GM23338 (cell line): ENCODE data around the gene SLC30A7. TPM values are rescaled to one million over a fixed set of nuclear protein-coding genes. Genes with fewer than 3 reads are reported as not detected.

Experiments used
- ATAC-seq: fragments of 200-7000 bp; cut with Tn5 transposase; 3 replicates; pipeline ENCODE4 v1.9.1; 2020
- DNase-seq: peaks from one replicate; pipeline ENCODE4 v3.0.0-alpha.2; 2015; ENCODE audit warnings: low spot score
- H2AFZ ChIP-seq: fragments of 200-600 bp; sonication (generic); 2 replicates; pipeline ENCODE4 v1.8.0; 2016; ENCODE audit warnings: antibody characterized with exemption, mild to moderate bottlenecking, moderate library complexity
- H3F3A ChIP-seq: fragments of 200-600 bp; sonication (generic); replicated peaks from 2 replicates; pipeline ENCODE4 v1.8.0; 2017; ENCODE audit warnings: antibody characterized with exemption, mixed run types, low read depth
- H3K27ac ChIP-seq: fragments of 200-600 bp; sonication (generic); 2 replicates; pipeline ENCODE4 v1.6.1; 2016; ENCODE audit warnings: low read depth
- H3K27me3 ChIP-seq: fragments of 200-600 bp; sonication (generic); 2 replicates; pipeline ENCODE4 v1.8.0; 2016; ENCODE audit warnings: mild to moderate bottlenecking, mixed run types, moderate library complexity; ENCODE audit not compliant: insufficient read depth
- H3K36me3 ChIP-seq: fragments of 200-600 bp; sonication (generic); 2 replicates; pipeline ENCODE4 v1.8.0; 2016; ENCODE audit warnings: mild to moderate bottlenecking; ENCODE audit not compliant: insufficient read depth
- H3K4me1 ChIP-seq: fragments of 200-600 bp; sonication (generic); 2 replicates; pipeline ENCODE4 v1.8.0; 2016; ENCODE audit warnings: mild to moderate bottlenecking, moderate library complexity; ENCODE audit not compliant: insufficient read depth
- H3K4me2 ChIP-seq: fragments of 200-600 bp; sonication (generic); 2 replicates; pipeline ENCODE4 v1.7.1; 2017; ENCODE audit warnings: mixed run types
- H3K4me3 ChIP-seq: fragments of 200-600 bp; sonication (generic); 2 replicates; pipeline ENCODE4 v1.6.1; 2016; ENCODE audit warnings: mixed run types
- H3K79me2 ChIP-seq: fragments of 200-600 bp; sonication (generic); replicated peaks from 2 replicates; pipeline ENCODE4 v1.8.0; 2017; ENCODE audit warnings: mild to moderate bottlenecking; ENCODE audit not compliant: insufficient read depth
- H3K9me2 ChIP-seq: fragments of 200-600 bp; sonication (generic); 2 replicates; pipeline ENCODE4 v1.8.0; 2017; ENCODE audit not compliant: insufficient read depth
- H4K20me1 ChIP-seq: fragments of 200-600 bp; sonication (generic); replicated peaks from 2 replicates; pipeline ENCODE4 v1.8.0; 2017; ENCODE audit warnings: mild to moderate bottlenecking; ENCODE audit not compliant: insufficient read depth
- H3K27ac Mint-ChIP-seq: 2 replicates; pipeline ENCODE4 v1.8.0; 2020; ENCODE audit warnings: inconsistent platforms, mild to moderate bottlenecking, moderate library complexity, mixed read lengths
- H3K27me3 Mint-ChIP-seq: 3 replicates; pipeline ENCODE4 v1.8.0; 2022; ENCODE audit warnings: low read depth, mild to moderate bottlenecking, moderate library complexity, mixed read lengths, inconsistent platforms; ENCODE audit not compliant: insufficient read depth, poor library complexity
- H3K36me3 Mint-ChIP-seq: 3 replicates; pipeline ENCODE4 v1.8.0; 2021; ENCODE audit warnings: low read depth, mild to moderate bottlenecking, inconsistent platforms, moderate library complexity, mixed read lengths
- H3K4me1 Mint-ChIP-seq: 3 replicates; pipeline ENCODE4 v1.8.0; 2020; ENCODE audit warnings: mild to moderate bottlenecking, inconsistent platforms, mixed read lengths
- H3K4me3 Mint-ChIP-seq: 3 replicates; pipeline ENCODE4 v1.8.0; 2021; ENCODE audit warnings: moderate library complexity, mild to moderate bottlenecking, inconsistent platforms, mixed read lengths
- H3K9me3 Mint-ChIP-seq: 3 replicates; pipeline ENCODE4 v1.8.0; 2020; ENCODE audit warnings: moderate library complexity, mild to moderate bottlenecking, inconsistent platforms, mixed read lengths
- CREB1 ChIP-seq: fragments of 250-450 bp; sonication (Bioruptor Pico); IDR thresholded peaks from 2 replicates; pipeline ENCODE4 v1.5.0; 2020; ENCODE audit warnings: low read depth, mild to moderate bottlenecking, moderate library complexity
- EZH2 ChIP-seq: fragments of 200-600 bp; sonication (generic); IDR thresholded peaks from one replicate; pipeline ENCODE4 v1.8.0; 2017; ENCODE audit warnings: antibody characterized with exemption, mild to moderate bottlenecking, low read depth; ENCODE audit not compliant: unreplicated experiment
- JUNB ChIP-seq: IDR thresholded peaks from one replicate; pipeline ENCODE4 v1.6.1; 2016; ENCODE audit warnings: antibody characterized with exemption; ENCODE audit not compliant: unreplicated experiment
- ZNF114 ChIP-seq: fragments of 250-450 bp; sonication (Bioruptor Pico); IDR thresholded peaks from 2 replicates; pipeline ENCODE4 v1.5.0; 2020; ENCODE audit warnings: mild to moderate bottlenecking, moderate library complexity
- ZNF331 ChIP-seq: fragments of 250-450 bp; sonication (Bioruptor Pico); IDR thresholded peaks from 2 replicates; pipeline ENCODE4 v1.5.0; 2020; ENCODE audit warnings: low read depth, mild to moderate bottlenecking, moderate library complexity
- polyA plus RNA-seq: library from polyadenylated mRNA; unstranded; fragments of >200 nt; fragmentation: Nextera tagmentation; extraction: Ambion mirVana; gene quantifications from 2 replicates; pipeline ENCODE4 v1.2.1, GENCODE V29; 2016
- total RNA-seq: library from RNA; depleted of rRNA; stranded (reverse); fragments of >200 nt; shearing (Covaris generic); gene quantifications from 2 replicates; pipeline ENCODE4 v1.2.3, GENCODE V29; 2014
- TF ChIP-seq, protein P1 (sequence below): IDR thresholded peaks from one replicate; pipeline ENCODE4 v1.6.1; 2018; ENCODE audit warnings: antibody characterized with exemption; ENCODE audit not compliant: unreplicated experiment
- TF ChIP-seq, protein P2 (sequence below): IDR thresholded peaks from 2 replicates; pipeline ENCODE4 v1.6.1; 2016; ENCODE audit warnings: antibody characterized with exemption
- TF ChIP-seq, protein P3 (sequence below), 2 experiments: fragments of 200-600 bp in 1 of 2; sonication (generic) in 1 of 2; conservative IDR thresholded peaks; 2 replicates each; pipeline versions ENCODE4 v1.5.1 to v1.6.1; 2016 to 2017; ENCODE audit warnings: antibody characterized with exemption in 2 of 2, low read depth in 2 of 2, mild to moderate bottlenecking in 2 of 2, moderate library complexity in 1 of 2
- TF ChIP-seq, protein P4 (sequence below): fragments of 250-450 bp; sonication (Bioruptor Pico); IDR thresholded peaks from 2 replicates; pipeline ENCODE4 v1.5.0; 2020; ENCODE audit warnings: mild to moderate bottlenecking, moderate library complexity

SLC30A7 gene
- total and polyA plus RNA-seq, 2 experiments from 2014 or later = 9.8 to 25.1 TPM

DNA sequence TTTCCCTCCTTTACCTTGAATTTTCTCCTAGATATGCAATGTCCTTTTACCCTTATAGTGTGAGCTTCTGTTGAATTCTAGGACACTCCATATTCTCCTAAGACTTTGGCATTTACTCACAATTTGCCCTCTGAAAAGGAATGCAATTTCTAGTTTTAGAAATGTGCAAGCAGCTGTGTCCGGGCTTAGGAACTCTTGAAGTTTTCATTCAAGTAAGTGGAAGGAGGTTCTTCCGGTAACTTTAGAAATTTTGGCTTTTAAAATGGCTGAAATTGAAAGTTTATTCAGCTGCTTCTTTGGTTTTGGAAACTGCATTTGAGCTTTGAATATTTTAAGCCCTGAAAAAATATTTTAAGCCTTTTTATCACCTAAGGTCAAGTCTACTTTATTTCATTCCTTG is 73.4 kb downstream of the SLC30A7 start:
- H3K4me3 ChIP-seq = no peak overlapping the region
- H3K4me1 Mint-ChIP-seq = peaks cover 18% of the 10 kb centered on the region
- peaks cover 19% of the 10 kb centered on the region for H3K4me1 ChIP-seq
- no peaks in the 10 kb centered on the region for H4K20me1 ChIP-seq
- no peak overlapping the region for H3K27ac ChIP-seq
- H2AFZ ChIP-seq = no peak overlapping the region
- H3K4me2 ChIP-seq = no peak overlapping the region
- H3K27ac Mint-ChIP-seq = no peak overlapping the region
- no peaks in the 10 kb centered on the region for H3K27me3 Mint-ChIP-seq
- H3K4me3 Mint-ChIP-seq = no peak overlapping the region
- no peaks in the 10 kb centered on the region for H3K79me2 ChIP-seq
- ATAC-seq (no peak), DNase-seq (no peak)
- TF ChIP-seq JUNB (no peak), ZNF114 (CRISPR knock-in tag) (no peak), EZH2 (no peak), ZNF331 (CRISPR knock-in tag) (no peak), CREB1 (no peak)
- TF ChIP-seq, protein P1, sequence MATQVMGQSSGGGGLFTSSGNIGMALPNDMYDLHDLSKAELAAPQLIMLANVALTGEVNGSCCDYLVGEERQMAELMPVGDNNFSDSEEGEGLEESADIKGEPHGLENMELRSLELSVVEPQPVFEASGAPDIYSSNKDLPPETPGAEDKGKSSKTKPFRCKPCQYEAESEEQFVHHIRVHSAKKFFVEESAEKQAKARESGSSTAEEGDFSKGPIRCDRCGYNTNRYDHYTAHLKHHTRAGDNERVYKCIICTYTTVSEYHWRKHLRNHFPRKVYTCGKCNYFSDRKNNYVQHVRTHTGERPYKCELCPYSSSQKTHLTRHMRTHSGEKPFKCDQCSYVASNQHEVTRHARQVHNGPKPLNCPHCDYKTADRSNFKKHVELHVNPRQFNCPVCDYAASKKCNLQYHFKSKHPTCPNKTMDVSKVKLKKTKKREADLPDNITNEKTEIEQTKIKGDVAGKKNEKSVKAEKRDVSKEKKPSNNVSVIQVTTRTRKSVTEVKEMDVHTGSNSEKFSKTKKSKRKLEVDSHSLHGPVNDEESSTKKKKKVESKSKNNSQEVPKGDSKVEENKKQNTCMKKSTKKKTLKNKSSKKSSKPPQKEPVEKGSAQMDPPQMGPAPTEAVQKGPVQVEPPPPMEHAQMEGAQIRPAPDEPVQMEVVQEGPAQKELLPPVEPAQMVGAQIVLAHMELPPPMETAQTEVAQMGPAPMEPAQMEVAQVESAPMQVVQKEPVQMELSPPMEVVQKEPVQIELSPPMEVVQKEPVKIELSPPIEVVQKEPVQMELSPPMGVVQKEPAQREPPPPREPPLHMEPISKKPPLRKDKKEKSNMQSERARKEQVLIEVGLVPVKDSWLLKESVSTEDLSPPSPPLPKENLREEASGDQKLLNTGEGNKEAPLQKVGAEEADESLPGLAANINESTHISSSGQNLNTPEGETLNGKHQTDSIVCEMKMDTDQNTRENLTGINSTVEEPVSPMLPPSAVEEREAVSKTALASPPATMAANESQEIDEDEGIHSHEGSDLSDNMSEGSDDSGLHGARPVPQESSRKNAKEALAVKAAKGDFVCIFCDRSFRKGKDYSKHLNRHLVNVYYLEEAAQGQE = no peak
- TF ChIP-seq, protein P2, sequence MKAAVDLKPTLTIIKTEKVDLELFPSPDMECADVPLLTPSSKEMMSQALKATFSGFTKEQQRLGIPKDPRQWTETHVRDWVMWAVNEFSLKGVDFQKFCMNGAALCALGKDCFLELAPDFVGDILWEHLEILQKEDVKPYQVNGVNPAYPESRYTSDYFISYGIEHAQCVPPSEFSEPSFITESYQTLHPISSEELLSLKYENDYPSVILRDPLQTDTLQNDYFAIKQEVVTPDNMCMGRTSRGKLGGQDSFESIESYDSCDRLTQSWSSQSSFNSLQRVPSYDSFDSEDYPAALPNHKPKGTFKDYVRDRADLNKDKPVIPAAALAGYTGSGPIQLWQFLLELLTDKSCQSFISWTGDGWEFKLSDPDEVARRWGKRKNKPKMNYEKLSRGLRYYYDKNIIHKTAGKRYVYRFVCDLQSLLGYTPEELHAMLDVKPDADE = no peak
- TF ChIP-seq, protein P3, sequence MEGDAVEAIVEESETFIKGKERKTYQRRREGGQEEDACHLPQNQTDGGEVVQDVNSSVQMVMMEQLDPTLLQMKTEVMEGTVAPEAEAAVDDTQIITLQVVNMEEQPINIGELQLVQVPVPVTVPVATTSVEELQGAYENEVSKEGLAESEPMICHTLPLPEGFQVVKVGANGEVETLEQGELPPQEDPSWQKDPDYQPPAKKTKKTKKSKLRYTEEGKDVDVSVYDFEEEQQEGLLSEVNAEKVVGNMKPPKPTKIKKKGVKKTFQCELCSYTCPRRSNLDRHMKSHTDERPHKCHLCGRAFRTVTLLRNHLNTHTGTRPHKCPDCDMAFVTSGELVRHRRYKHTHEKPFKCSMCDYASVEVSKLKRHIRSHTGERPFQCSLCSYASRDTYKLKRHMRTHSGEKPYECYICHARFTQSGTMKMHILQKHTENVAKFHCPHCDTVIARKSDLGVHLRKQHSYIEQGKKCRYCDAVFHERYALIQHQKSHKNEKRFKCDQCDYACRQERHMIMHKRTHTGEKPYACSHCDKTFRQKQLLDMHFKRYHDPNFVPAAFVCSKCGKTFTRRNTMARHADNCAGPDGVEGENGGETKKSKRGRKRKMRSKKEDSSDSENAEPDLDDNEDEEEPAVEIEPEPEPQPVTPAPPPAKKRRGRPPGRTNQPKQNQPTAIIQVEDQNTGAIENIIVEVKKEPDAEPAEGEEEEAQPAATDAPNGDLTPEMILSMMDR (conservative IDR thresholded peaks at IDR 0.05; ENCODE audit: low read depth in 2 of 2) = no peak
- TF ChIP-seq, protein P4, sequence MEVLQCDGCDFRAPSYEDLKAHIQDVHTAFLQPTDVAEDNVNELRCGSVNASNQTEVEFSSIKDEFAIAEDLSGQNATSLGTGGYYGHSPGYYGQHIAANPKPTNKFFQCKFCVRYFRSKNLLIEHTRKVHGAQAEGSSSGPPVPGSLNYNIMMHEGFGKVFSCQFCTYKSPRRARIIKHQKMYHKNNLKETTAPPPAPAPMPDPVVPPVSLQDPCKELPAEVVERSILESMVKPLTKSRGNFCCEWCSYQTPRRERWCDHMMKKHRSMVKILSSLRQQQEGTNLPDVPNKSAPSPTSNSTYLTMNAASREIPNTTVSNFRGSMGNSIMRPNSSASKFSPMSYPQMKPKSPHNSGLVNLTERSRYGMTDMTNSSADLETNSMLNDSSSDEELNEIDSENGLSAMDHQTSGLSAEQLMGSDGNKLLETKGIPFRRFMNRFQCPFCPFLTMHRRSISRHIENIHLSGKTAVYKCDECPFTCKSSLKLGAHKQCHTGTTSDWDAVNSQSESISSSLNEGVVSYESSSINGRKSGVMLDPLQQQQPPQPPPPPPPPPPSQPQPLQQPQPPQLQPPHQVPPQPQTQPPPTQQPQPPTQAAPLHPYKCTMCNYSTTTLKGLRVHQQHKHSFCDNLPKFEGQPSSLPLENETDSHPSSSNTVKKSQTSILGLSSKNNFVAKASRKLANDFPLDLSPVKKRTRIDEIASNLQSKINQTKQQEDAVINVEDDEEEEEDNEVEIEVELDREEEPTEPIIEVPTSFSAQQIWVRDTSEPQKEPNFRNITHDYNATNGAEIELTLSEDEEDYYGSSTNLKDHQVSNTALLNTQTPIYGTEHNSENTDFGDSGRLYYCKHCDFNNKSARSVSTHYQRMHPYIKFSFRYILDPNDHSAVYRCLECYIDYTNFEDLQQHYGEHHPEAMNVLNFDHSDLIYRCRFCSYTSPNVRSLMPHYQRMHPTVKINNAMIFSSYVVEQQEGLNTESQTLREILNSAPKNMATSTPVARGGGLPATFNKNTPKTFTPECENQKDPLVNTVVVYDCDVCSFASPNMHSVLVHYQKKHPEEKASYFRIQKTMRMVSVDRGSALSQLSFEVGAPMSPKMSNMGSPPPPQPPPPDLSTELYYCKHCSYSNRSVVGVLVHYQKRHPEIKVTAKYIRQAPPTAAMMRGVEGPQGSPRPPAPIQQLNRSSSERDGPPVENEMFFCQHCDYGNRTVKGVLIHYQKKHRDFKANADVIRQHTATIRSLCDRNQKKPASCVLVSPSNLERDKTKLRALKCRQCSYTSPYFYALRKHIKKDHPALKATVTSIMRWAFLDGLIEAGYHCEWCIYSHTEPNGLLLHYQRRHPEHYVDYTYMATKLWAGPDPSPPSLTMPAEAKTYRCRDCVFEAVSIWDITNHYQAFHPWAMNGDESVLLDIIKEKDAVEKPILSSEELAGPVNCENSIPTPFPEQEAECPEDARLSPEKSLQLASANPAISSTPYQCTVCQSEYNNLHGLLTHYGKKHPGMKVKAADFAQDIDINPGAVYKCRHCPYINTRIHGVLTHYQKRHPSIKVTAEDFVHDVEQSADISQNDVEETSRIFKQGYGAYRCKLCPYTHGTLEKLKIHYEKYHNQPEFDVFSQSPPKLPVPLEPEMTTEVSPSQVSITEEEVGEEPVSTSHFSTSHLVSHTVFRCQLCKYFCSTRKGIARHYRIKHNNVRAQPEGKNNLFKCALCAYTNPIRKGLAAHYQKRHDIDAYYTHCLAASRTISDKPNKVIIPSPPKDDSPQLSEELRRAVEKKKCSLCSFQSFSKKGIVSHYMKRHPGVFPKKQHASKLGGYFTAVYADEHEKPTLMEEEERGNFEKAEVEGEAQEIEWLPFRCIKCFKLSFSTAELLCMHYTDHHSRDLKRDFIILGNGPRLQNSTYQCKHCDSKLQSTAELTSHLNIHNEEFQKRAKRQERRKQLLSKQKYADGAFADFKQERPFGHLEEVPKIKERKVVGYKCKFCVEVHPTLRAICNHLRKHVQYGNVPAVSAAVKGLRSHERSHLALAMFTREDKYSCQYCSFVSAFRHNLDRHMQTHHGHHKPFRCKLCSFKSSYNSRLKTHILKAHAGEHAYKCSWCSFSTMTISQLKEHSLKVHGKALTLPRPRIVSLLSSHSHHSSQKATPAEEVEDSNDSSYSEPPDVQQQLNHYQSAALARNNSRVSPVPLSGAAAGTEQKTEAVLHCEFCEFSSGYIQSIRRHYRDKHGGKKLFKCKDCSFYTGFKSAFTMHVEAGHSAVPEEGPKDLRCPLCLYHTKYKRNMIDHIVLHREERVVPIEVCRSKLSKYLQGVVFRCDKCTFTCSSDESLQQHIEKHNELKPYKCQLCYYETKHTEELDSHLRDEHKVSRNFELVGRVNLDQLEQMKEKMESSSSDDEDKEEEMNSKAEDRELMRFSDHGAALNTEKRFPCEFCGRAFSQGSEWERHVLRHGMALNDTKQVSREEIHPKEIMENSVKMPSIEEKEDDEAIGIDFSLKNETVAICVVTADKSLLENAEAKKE (CRISPR knock-in tag) = no peak
- H3K36me3 ChIP-seq = peaks cover 6% of the 10 kb centered on the region; the same call in 1 of the 2 replicates
- H3F3A ChIP-seq = no peaks in the 10 kb centered on the region
- H3K36me3 Mint-ChIP-seq = peaks cover 9% of the 10 kb centered on the region; the same call in 1 of the 3 replicates
- no peaks in the 10 kb centered on the region for H3K9me3 Mint-ChIP-seq
- H3K9me2 ChIP-seq = no peaks in the 10 kb centered on the region
- no peaks in the 10 kb centered on the region for H3K27me3 ChIP-seq
